Measurements from ENCODE around the gene PRDM10.

PRDM10 gene

DNA sequence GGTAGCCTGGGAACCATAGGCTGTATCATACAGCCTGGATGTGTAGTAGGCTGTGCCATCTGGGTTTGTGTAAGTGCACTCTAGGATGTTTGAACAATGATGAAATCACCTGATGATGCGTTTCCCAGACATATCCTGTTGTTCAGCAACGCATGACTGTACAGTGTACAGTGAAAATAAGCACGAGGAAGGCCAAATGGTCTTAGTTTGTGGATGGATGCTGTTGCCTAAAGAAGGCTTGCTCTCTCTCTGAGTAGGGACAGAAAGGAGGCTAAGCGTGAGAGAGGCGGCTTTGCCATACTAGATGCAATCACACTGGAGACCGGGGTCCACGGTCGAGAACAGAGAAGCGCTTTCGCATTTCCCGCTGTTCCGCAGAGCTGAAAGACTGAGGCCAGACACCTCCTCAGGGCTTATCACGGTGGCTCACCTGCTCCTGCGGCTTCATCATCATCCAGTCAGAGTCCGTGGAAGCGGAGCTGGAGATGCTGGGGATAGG is 39.5 kb upstream of the PRDM10 start:
- Histone ChIP-seq H3K4me1 (ENCODE audit: control extremely low read depth in 1 of 4, control insufficient read depth in 4 of 4, insufficient read depth in 4 of 4, low read length in 3 of 4) (peaks cover 0 to 6% (median 5%) of the 10 kb centered on the region in 4 experiments), H3K4me3 (ENCODE audit: control insufficient read depth in 1 of 7, extremely low read depth in 1 of 7, insufficient read depth in 4 of 7, low read depth in 2 of 7, low read length in 6 of 7) (no peak overlapping the region), H3K36me3 (ENCODE audit: control insufficient read depth in 4 of 4, insufficient read depth in 4 of 4, low read length in 3 of 4) (no peaks in the 10 kb centered on the region), H3K9me3 (ENCODE audit: control extremely low read depth in 1 of 5, control insufficient read depth in 4 of 5, insufficient read depth in 2 of 5, low read depth in 1 of 5, low read length in 4 of 5) (no peaks in the 10 kb centered on the region), H3K27me3 (replicated peaks in 2 of 5; ENCODE audit: control insufficient read depth in 4 of 5, insufficient read depth in 5 of 5, low read length in 4 of 5) (no peaks in the 10 kb centered on the region), H3K27ac (ENCODE audit: insufficient read depth in 1 of 2, low read depth in 1 of 2, low read length in 2 of 2, poor library complexity in 1 of 2, severe bottlenecking in 2 of 2) (no peak overlapping the region)
- POLR2A ChIA-PET: no interaction called here
- 98% methylated on average over 15 of the region's 16 CpGs for WGBS (ENCODE audit: insufficient coverage)
- CTCF ChIA-PET: no interaction called here
- peak in 2 of 3 donors; percentile 40 to 51 for DNase-seq

DNA sequence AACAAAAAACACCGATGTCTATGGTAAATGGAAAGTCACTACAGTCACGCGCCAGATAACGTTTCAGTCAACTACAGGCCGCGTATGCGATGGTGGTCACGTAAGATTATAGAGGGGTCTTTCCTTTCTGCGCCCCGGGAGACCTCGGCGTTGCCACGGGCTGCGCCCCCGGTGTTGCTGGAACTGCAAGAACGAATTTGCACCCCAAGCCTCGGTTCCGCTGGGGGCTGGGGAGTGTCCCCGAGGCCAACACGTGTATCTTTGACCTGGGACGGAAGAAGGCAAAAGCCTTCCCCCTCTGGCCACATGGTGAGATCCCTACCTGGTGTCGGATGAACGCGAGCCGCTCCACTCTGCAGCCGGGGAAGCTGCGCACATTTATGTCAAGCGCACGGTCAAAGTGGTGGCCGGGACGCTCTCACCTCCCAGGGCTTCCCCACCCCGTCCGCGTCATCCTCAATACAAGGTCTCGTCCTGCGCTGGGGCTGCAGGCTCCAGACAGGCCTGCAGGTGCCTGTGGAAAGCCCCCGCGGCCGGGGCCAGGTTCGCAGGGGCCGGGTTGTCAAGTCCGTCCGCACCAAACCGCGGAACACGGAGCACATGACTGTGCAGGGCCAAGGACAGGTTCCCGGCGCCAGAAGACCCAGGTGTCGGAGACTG is 37.8 kb upstream of the PRDM10 start:
- POLR2A ChIA-PET: no interaction called here

DNA sequence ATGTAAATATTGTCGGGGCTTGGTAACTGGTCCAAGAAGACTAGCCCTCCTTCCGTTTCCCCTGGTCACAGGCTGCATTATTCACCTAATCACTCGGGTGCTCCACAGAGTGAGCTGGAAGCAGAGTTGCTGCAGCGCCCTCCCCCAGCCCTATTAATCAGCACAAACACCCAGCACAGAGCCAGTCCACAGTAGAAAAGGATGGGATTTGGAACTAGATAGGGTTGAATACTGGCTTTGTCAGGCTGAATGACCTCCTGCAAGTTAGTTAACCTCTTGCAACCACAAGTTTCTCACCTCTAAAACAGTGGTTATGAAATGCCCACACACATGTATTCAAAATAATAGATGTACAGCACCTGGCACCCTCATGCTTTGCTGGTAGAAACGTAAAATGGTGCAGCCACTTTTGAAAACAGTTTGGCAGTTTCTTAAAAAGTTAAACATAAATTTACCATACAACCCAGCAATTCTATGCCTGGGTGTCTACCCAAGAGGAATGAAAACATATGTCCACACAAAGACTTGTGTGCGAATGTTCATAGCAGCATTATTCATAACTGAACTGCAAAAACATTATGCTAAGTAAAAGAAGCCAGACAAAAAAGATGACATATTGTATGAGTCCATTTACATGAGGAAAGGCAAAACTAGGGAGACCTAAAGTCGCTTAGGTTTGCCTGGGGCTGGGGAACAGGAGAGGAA is 35.4 kb upstream of the PRDM10 start:
- H3K4me3 ChIP-seq (ENCODE audit: control insufficient read depth in 1 of 7, extremely low read depth in 1 of 7, insufficient read depth in 4 of 7, low read depth in 2 of 7, low read length in 6 of 7): no peak overlapping the region
- H3K9me3 ChIP-seq (ENCODE audit: control extremely low read depth in 1 of 5, control insufficient read depth in 4 of 5, insufficient read depth in 2 of 5, low read depth in 1 of 5, low read length in 4 of 5): no peaks in the 10 kb centered on the region
- ChIA-PET CTCF (no interaction called here), POLR2A (no interaction called here)
- H3K27me3 ChIP-seq (replicated peaks in 2 of 5; ENCODE audit: control insufficient read depth in 4 of 5, insufficient read depth in 5 of 5, low read length in 4 of 5): no peaks in the 10 kb centered on the region
- WGBS (ENCODE audit: insufficient coverage): 91% methylated on average over 5 of the region's 7 CpGs
- H3K36me3 ChIP-seq (ENCODE audit: control insufficient read depth in 4 of 4, insufficient read depth in 4 of 4, low read length in 3 of 4): no peaks in the 10 kb centered on the region
- H3K4me1 ChIP-seq (ENCODE audit: control extremely low read depth in 1 of 4, control insufficient read depth in 4 of 4, insufficient read depth in 4 of 4, low read length in 3 of 4): no peaks in the 10 kb centered on the region
- no peak overlapping the region for H3K27ac ChIP-seq (ENCODE audit: insufficient read depth in 1 of 2, low read depth in 1 of 2, low read length in 2 of 2, poor library complexity in 1 of 2, severe bottlenecking in 2 of 2)
- DNase-seq: no peak

More for the DNA sequence above, 37.8 kb upstream of the PRDM10 start:
- no peaks in the 10 kb centered on the region for H3K27me3 ChIP-seq (replicated peaks in 2 of 5; ENCODE audit: control insufficient read depth in 4 of 5, insufficient read depth in 5 of 5, low read length in 4 of 5)
- no peak overlapping the region for H3K27ac ChIP-seq (ENCODE audit: insufficient read depth in 1 of 2, low read depth in 1 of 2, low read length in 2 of 2, poor library complexity in 1 of 2, severe bottlenecking in 2 of 2)
- CTCF ChIA-PET: no interaction called here
- WGBS (ENCODE audit: insufficient coverage): 96% methylated on average over 49 of the region's 49 CpGs
- no peak overlapping the region for H3K4me3 ChIP-seq (ENCODE audit: control insufficient read depth in 1 of 7, extremely low read depth in 1 of 7, insufficient read depth in 4 of 7, low read depth in 2 of 7, low read length in 6 of 7)
- H3K36me3 ChIP-seq (ENCODE audit: control insufficient read depth in 4 of 4, insufficient read depth in 4 of 4, low read length in 3 of 4): no peaks in the 10 kb centered on the region
- H3K4me1 ChIP-seq (ENCODE audit: control extremely low read depth in 1 of 4, control insufficient read depth in 4 of 4, insufficient read depth in 4 of 4, low read length in 3 of 4): peaks cover 0 to 6% (median 5%) of the 10 kb centered on the region in 4 experiments
- H3K9me3 ChIP-seq (ENCODE audit: control extremely low read depth in 1 of 5, control insufficient read depth in 4 of 5, insufficient read depth in 2 of 5, low read depth in 1 of 5, low read length in 4 of 5): no peaks in the 10 kb centered on the region
- no peak for DNase-seq

DNA sequence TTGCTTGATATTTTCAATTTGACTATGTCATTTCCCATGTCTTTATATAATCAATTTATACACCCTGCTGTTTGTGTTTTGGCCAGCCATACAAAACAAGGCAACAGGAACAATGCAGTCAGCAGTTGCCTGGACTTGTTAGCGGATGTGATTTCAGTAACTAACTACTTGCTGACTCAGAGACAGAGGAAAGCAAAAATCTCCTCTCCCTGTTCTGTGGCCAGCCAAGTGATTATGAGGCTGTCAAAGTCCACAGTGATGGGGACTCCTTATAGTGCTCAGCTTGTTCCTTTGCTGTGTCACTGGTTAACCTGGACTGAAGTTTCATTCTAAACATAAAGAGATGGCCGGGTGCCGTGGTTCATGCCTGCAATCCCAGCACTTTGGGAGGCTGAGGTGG is 34.4 kb upstream of the PRDM10 start:
- ChIA-PET POLR2A (no interaction called here), CTCF (no interaction called here)
- DNase-seq: no peak

DNA sequence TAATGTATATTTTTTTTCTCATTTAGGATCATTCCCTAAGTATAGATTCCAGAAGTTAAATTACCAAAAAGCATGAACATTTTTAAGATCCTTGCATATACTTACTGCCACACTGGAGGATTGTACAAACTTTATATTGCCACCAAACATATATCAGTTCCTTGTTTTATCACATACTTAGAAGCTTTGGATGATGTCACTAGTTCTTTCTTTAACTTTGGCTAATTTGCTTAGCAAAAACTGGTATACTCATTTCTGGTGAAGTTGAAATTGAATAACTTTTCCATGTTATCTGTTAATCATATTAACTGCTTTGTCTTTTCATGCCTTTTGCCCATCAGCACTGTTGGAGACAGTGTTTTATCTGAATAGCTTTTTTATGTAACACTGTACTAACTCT is 31.6 kb upstream of the PRDM10 start:
- POLR2A ChIA-PET: no interaction called here
- Histone ChIP-seq H3K4me3 (ENCODE audit: control insufficient read depth in 1 of 7, extremely low read depth in 1 of 7, insufficient read depth in 4 of 7, low read depth in 2 of 7, low read length in 6 of 7) (no peak overlapping the region), H3K4me1 (ENCODE audit: control extremely low read depth in 1 of 4, control insufficient read depth in 4 of 4, insufficient read depth in 4 of 4, low read length in 3 of 4) (no peaks in the 10 kb centered on the region), H3K36me3 (ENCODE audit: control insufficient read depth in 4 of 4, insufficient read depth in 4 of 4, low read length in 3 of 4) (no peaks in the 10 kb centered on the region), H3K27ac (ENCODE audit: insufficient read depth in 1 of 2, low read depth in 1 of 2, low read length in 2 of 2, poor library complexity in 1 of 2, severe bottlenecking in 2 of 2) (no peak overlapping the region), H3K27me3 (replicated peaks in 2 of 5; ENCODE audit: control insufficient read depth in 4 of 5, insufficient read depth in 5 of 5, low read length in 4 of 5) (no peaks in the 10 kb centered on the region), H3K9me3 (ENCODE audit: control extremely low read depth in 1 of 5, control insufficient read depth in 4 of 5, insufficient read depth in 2 of 5, low read depth in 1 of 5, low read length in 4 of 5) (no peaks in the 10 kb centered on the region)
- CTCF ChIA-PET: interaction anchor here (0.6 to 1.3 kb wide), 4 partner anchors 9 to 44 kb away, joined by 3 to 5 read pairs (median 3); no protein-coding TSS in a partner anchor
- DNase-seq: peak in 1 of 3 donors; percentile 4

More for the DNA sequence above, 34.4 kb upstream of the PRDM10 start:
- Histone ChIP-seq H3K27me3 (replicated peaks in 2 of 5; ENCODE audit: control insufficient read depth in 4 of 5, insufficient read depth in 5 of 5, low read length in 4 of 5) (no peaks in the 10 kb centered on the region), H3K4me1 (ENCODE audit: control extremely low read depth in 1 of 4, control insufficient read depth in 4 of 4, insufficient read depth in 4 of 4, low read length in 3 of 4) (no peaks in the 10 kb centered on the region), H3K9me3 (ENCODE audit: control extremely low read depth in 1 of 5, control insufficient read depth in 4 of 5, insufficient read depth in 2 of 5, low read depth in 1 of 5, low read length in 4 of 5) (no peaks in the 10 kb centered on the region), H3K36me3 (ENCODE audit: control insufficient read depth in 4 of 4, insufficient read depth in 4 of 4, low read length in 3 of 4) (no peaks in the 10 kb centered on the region), H3K27ac (ENCODE audit: insufficient read depth in 1 of 2, low read depth in 1 of 2, low read length in 2 of 2, poor library complexity in 1 of 2, severe bottlenecking in 2 of 2) (no peak overlapping the region), H3K4me3 (ENCODE audit: control insufficient read depth in 1 of 7, extremely low read depth in 1 of 7, insufficient read depth in 4 of 7, low read depth in 2 of 7, low read length in 6 of 7) (no peak overlapping the region)
- WGBS (ENCODE audit: insufficient coverage): 100% methylated on average over 2 of the region's 3 CpGs

DNA sequence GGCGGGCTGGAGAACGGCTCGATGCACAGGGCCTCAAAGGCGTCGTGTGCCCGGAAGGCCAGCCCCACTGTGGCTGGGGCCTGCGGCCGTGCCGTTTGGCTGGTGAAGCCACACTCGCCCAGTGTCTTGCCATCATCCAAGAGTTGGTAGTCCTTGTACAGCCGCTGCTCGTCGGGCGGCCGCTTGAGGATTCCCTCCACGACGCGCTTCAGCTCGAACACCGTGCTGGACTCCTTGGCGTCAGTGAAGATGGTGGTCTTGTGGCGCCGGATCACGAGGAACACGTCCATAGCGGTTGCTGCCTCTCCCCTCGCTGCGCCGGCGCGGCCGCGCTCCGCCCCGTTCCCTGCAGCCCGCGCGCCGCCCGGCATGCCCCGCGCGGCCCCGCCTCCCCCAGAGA is 30.3 kb upstream of the PRDM10 start:
- Histone ChIP-seq H3K27me3 (replicated peaks in 2 of 5; ENCODE audit: control insufficient read depth in 4 of 5, insufficient read depth in 5 of 5, low read length in 4 of 5) (no peaks in the 10 kb centered on the region), H3K4me1 (ENCODE audit: control extremely low read depth in 1 of 4, control insufficient read depth in 4 of 4, insufficient read depth in 4 of 4, low read length in 3 of 4) (no peaks in the 10 kb centered on the region), H3K27ac (ENCODE audit: insufficient read depth in 1 of 2, low read depth in 1 of 2, low read length in 2 of 2, poor library complexity in 1 of 2, severe bottlenecking in 2 of 2) (no peak overlapping the region), H3K4me3 (ENCODE audit: control insufficient read depth in 1 of 7, extremely low read depth in 1 of 7, insufficient read depth in 4 of 7, low read depth in 2 of 7, low read length in 6 of 7) (no peak overlapping the region), H3K36me3 (ENCODE audit: control insufficient read depth in 4 of 4, insufficient read depth in 4 of 4, low read length in 3 of 4) (no peaks in the 10 kb centered on the region), H3K9me3 (ENCODE audit: control extremely low read depth in 1 of 5, control insufficient read depth in 4 of 5, insufficient read depth in 2 of 5, low read depth in 1 of 5, low read length in 4 of 5) (no peaks in the 10 kb centered on the region)
- DNase-seq: no peak
- WGBS (ENCODE audit: insufficient coverage): 96% methylated on average over 22 of the region's 44 CpGs
- ChIA-PET CTCF (interaction anchor here (0.9 to 1.2 kb wide), 2 partner anchors 7 to 11 kb away, joined by 3 read pairs; no protein-coding TSS in a partner anchor), POLR2A (no interaction called here)

DNA sequence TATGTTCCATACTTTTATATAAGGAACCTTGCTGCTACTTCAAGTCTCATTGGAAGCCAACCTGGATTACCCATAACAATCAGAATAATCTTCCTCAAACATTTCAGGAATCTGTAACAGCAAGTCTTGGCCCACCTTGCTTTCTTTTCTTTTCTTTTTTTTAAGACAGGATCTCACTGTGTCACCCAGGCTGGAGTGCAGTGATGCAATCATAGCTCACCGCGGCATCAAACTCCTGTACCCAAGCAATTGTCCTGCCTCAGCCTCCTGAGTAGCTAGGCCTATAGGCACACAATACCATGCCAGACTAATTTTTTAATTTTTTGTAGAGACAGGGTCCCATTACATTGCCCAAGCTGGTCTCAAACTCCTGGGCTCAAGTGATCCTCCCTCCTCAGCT is 29.3 kb upstream of the PRDM10 start:
- H3K36me3 ChIP-seq (ENCODE audit: control insufficient read depth in 4 of 4, insufficient read depth in 4 of 4, low read length in 3 of 4): no peaks in the 10 kb centered on the region
- no peak overlapping the region for H3K27ac ChIP-seq (ENCODE audit: insufficient read depth in 1 of 2, low read depth in 1 of 2, low read length in 2 of 2, poor library complexity in 1 of 2, severe bottlenecking in 2 of 2)
- H3K4me3 ChIP-seq (ENCODE audit: control insufficient read depth in 1 of 7, extremely low read depth in 1 of 7, insufficient read depth in 4 of 7, low read depth in 2 of 7, low read length in 6 of 7): no peak overlapping the region
- no peaks in the 10 kb centered on the region for H3K27me3 ChIP-seq (replicated peaks in 2 of 5; ENCODE audit: control insufficient read depth in 4 of 5, insufficient read depth in 5 of 5, low read length in 4 of 5)
- ChIA-PET CTCF (no interaction called here), POLR2A (no interaction called here)
- DNase-seq: no peak
- H3K9me3 ChIP-seq (ENCODE audit: control extremely low read depth in 1 of 5, control insufficient read depth in 4 of 5, insufficient read depth in 2 of 5, low read depth in 1 of 5, low read length in 4 of 5): no peaks in the 10 kb centered on the region
- H3K4me1 ChIP-seq (ENCODE audit: control extremely low read depth in 1 of 4, control insufficient read depth in 4 of 4, insufficient read depth in 4 of 4, low read length in 3 of 4): no peaks in the 10 kb centered on the region
- 100% methylated on average over 2 of the region's 2 CpGs for WGBS (ENCODE audit: insufficient coverage)
